Vagina (tissue), 2 donors: Measurements from ENCODE around the gene CHN1. TPM values are rescaled to one million over a fixed set of nuclear protein-coding genes. Genes with fewer than 3 reads are reported as not detected.

Source experiments
- DNase-seq, 2 donors: peaks; one replicate each; pipeline ENCODE4 v3.0.0-alpha.2; 2017; ENCODE audit errors: extremely low spot score in 2 of 2
- H3K27ac ChIP-seq: fragments of 200-600 bp; sonication (generic); one replicate; pipeline ENCODE4 v1.5.1; 2019
- H3K27me3 ChIP-seq: fragments of 200-600 bp; sonication (generic); one replicate; pipeline ENCODE4 v1.5.1; 2019
- H3K36me3 ChIP-seq, 2 donors: fragments of 200-600 bp; sonication (generic); one replicate each; pipeline ENCODE4 v1.5.1; 2017 to 2019
- H3K4me1 ChIP-seq: fragments of 200-600 bp; sonication (generic); one replicate; pipeline ENCODE4 v1.5.1; 2019
- H3K4me3 ChIP-seq, 2 donors: fragments of 200-600 bp; sonication (generic); 1 replicate in 1 of 2; 2 replicates in 1 of 2; pipeline ENCODE4 v1.5.1; 2016 to 2019
- H3K9me3 ChIP-seq: fragments of 200-600 bp; sonication (generic); one replicate; pipeline ENCODE4 v1.5.1; 2019
- CTCF ChIP-seq, 3 experiments: fragments of 450-650 bp in 2 of 3; fragments of 200-600 bp in 1 of 3; sonication (generic) in 1 of 3; IDR thresholded peaks; one replicate each; pipeline ENCODE4 v1.5.1; 2017 to 2019; ENCODE audit warnings: antibody characterized with exemption in 3 of 3, mild to moderate bottlenecking in 2 of 3, moderate library complexity in 2 of 3
- POLR2AphosphoS5 ChIP-seq, 2 donors: sonication (generic); formaldehyde crosslinking; IDR thresholded peaks; one replicate each; pipeline ENCODE4 v1.9.0; 2017; ENCODE audit warnings: antibody characterized with exemption in 2 of 2, mild to moderate bottlenecking in 2 of 2, low read depth in 1 of 2; ENCODE audit not compliant: insufficient read depth in 1 of 2
- intact Hi-C: fragments of 100-400 bp; cut with DNase I; formaldehyde crosslinking; loops from one replicate; pipeline ENCODE4 v1.15.1; 2023
- small RNA-seq: library from RNA; depleted of rRNA; stranded (forward); fragments of <200 nt; gene quantifications from one replicate; pipeline ENCODE3, GENCODE V24; 2016
- total RNA-seq: library from RNA; depleted of rRNA; stranded (reverse); fragments of >200 nt; gene quantifications from one replicate; pipeline ENCODE4 v1.2.3, GENCODE V29; 2016

The CHN1 gene
- total RNA-seq, 1 donor from 2014 or later: 9.6 TPM

GRCh38 chr2:174748948-174749347, 256.2 kb downstream of the CHN1 start:
- Histone ChIP-seq H3K36me3 (no peaks in the 10 kb centered on the region), H3K4me3 (no peak overlapping the region), H3K27ac (no peak overlapping the region), H3K4me1 (no peaks in the 10 kb centered on the region), H3K27me3 (no peaks in the 10 kb centered on the region), H3K9me3 (no peaks in the 10 kb centered on the region)
- intact Hi-C loops: no loop called here
- TF ChIP-seq CTCF (IDR thresholded peaks at IDR 0.05) (peak; percentile 15 to 70 (median 59)), POLR2AphosphoS5 (IDR thresholded peaks at IDR 0.05; ENCODE audit: insufficient read depth in 1 of 2, low read depth in 1 of 2) (no peak)
- DNase-seq: no peak

Small RNA genes within 50 kb of the gene (small RNA-seq; reads per million reads assigned to genes)
- not detected for gene RNU6-1290P
- gene RNU6-763P: not detected

Other genes with a start within 250 kb of the CHN1 start
- not detected for gene CHRNA1, start 240.9 kb downstream of the CHN1 start, total RNA-seq
- 40.5 TPM for gene ATF2, start 162.8 kb upstream of the CHN1 start, total RNA-seq
- 106 TPM for gene ATP5MC3, start 176.3 kb upstream of the CHN1 start, total RNA-seq